Measurements from ENCODE around the gene MAP4. TPM values are rescaled to one million over a fixed set of nuclear protein-coding genes. Genes with fewer than 3 reads are reported as not detected.

The MAP4 gene
- total and polyA plus RNA-seq, 2 donors (not counting 3 experiments of a cell fraction or from before 2014, with no cell fraction given) = 121 to 290 TPM

DNA sequence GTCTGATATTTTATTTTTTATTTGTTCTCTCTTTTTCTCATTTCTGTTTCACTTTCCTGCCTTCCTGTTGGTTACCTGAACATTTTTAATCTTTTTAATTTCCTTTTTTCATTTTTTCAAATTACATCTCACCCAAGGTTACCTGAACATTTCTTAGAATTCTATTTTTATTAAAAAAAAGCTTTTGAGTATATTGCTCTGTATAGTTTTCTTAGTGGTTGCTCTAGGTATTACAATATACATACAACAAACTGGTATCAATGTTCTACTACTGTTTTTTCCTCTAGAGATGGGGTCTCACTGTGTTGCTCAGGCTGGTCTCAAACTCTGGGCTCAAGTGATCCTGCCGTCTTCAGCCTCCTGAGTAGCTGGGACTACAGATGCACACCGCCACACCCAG lies 133.9 kb downstream of the MAP4 start:
- no TSS peak for BruUV-seq (replicated peaks)
- peaks cover 5% of the 10 kb centered on the region for H3K79me2 ChIP-seq (ENCODE audit: control insufficient read depth, insufficient read depth, low read length)
- TF ChIP-seq, protein P1, sequence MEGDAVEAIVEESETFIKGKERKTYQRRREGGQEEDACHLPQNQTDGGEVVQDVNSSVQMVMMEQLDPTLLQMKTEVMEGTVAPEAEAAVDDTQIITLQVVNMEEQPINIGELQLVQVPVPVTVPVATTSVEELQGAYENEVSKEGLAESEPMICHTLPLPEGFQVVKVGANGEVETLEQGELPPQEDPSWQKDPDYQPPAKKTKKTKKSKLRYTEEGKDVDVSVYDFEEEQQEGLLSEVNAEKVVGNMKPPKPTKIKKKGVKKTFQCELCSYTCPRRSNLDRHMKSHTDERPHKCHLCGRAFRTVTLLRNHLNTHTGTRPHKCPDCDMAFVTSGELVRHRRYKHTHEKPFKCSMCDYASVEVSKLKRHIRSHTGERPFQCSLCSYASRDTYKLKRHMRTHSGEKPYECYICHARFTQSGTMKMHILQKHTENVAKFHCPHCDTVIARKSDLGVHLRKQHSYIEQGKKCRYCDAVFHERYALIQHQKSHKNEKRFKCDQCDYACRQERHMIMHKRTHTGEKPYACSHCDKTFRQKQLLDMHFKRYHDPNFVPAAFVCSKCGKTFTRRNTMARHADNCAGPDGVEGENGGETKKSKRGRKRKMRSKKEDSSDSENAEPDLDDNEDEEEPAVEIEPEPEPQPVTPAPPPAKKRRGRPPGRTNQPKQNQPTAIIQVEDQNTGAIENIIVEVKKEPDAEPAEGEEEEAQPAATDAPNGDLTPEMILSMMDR (IDR thresholded peaks at IDR 0.05; ENCODE audit: extremely low read depth in 1 of 2, insufficient read depth in 1 of 2, low read depth in 1 of 2, low read length in 2 of 2) = no peak
- TF ChIP-seq JUN (IDR thresholded peaks at IDR 0.05; ENCODE audit: borderline replicate concordance, insufficient read depth, insufficient read length, low read depth) = no peak
- TF ChIP-seq FOS (IDR thresholded peaks at IDR 0.05; ENCODE audit: borderline replicate concordance, insufficient read depth, low read length) = no peak
- no peak for TF ChIP-seq GATA2 (IDR thresholded peaks at IDR 0.05; ENCODE audit: insufficient read depth, insufficient read length, low read depth, low read length)
- TF ChIP-seq MYC (IDR thresholded peaks at IDR 0.05; ENCODE audit: low read depth, low read length) = no peak
- no peak for TF ChIP-seq POLR2AphosphoS5 (IDR thresholded peaks at IDR 0.05; ENCODE audit: insufficient read depth, low read depth, low read length)
- TF ChIP-seq EZH2 (IDR thresholded peaks at IDR 0.05; ENCODE audit: borderline replicate concordance, low read depth, low read length, severe bottlenecking) = no peak
- TF ChIP-seq, protein P2, sequence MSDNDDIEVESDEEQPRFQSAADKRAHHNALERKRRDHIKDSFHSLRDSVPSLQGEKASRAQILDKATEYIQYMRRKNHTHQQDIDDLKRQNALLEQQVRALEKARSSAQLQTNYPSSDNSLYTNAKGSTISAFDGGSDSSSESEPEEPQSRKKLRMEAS (IDR thresholded peaks at IDR 0.05; ENCODE audit: insufficient read depth, insufficient read length) = no peak
- no peaks in the 10 kb centered on the region for H3K9me3 ChIP-seq (replicated peaks; ENCODE audit: control insufficient read depth, insufficient read depth, low read length)
- H3K27me3 ChIP-seq (ENCODE audit: control insufficient read depth in 2 of 2, insufficient read depth in 2 of 2, low read length in 2 of 2) = no peaks in the 10 kb centered on the region
- H3K9me1 ChIP-seq (replicated peaks; ENCODE audit: control insufficient read depth, extremely low read depth, insufficient read depth, low read length) = no peaks in the 10 kb centered on the region
- H3K4me2 ChIP-seq (ENCODE audit: insufficient read depth, low read length) = no peak overlapping the region
- ChIA-PET CTCF (interaction anchor here (1.0 to 1.5 kb wide), 7 partner anchors 11 to 269 kb away, joined by 3 to 7 read pairs (median 3); no protein-coding TSS in a partner anchor), POLR2A (no interaction called here)
- dilution Hi-C loops (cut with MboI; ENCODE audit: extremely low pct_ligation_motif_present, low sequenced_read_pairs) = no loop called here
- H3K27ac ChIP-seq (ENCODE audit: insufficient read depth, low read depth, low read length) = no peak overlapping the region
- peaks cover 3 to 6% of the 10 kb centered on the region in 2 experiments for H3K36me3 ChIP-seq (ENCODE audit: control insufficient read depth in 2 of 2, extremely low read depth in 1 of 2, insufficient read depth in 2 of 2, low read length in 2 of 2)
- H3K4me3 ChIP-seq (replicated peaks in 1 of 3; ENCODE audit: insufficient read depth in 1 of 3, low read depth in 1 of 3, low read length in 3 of 3) = no peak overlapping the region
- H3K9ac ChIP-seq (replicated peaks; ENCODE audit: extremely low read depth, insufficient read depth, low read length) = no peak overlapping the region
- no peak overlapping the region for H2AFZ ChIP-seq (ENCODE audit: low read depth, low read length)
- H3K4me1 ChIP-seq (ENCODE audit: control insufficient read depth, extremely low read depth, insufficient read depth, low read length) = peaks cover 16% of the 10 kb centered on the region
- no peaks in the 10 kb centered on the region for H4K20me1 ChIP-seq (replicated peaks; ENCODE audit: control insufficient read depth, extremely low read depth, insufficient read depth, low read length)
- DNase-seq (ENCODE audit: low read depth, low spot score) = no peak
- intact Hi-C loops (cut with micrococcal nuclease) = no loop called here
- FAIRE-seq = no peak

Measured in endothelial cell of umbilical vein (primary cell).